Activated CD4-positive, alpha-beta T cell treated with anti-CD3 and anti-CD28 coated beads for 36 hours (primary cell): ENCODE results near the gene PTCRA. TPM values are rescaled to one million over a fixed set of nuclear protein-coding genes. Genes with fewer than 3 reads are reported as not detected.

Experiments
- ATAC-seq: fragments of 200-7000 bp; cut with Tn5 transposase; one replicate; pipeline ENCODE4 v1.10.0; 2021; ENCODE audit warnings: mild to moderate bottlenecking, moderate library complexity
- CTCF ChIA-PET: fragments of 350-600 bp; sonication (Branson Sonifier 250); formaldehyde crosslinking; loops from one replicate; lab custom pipeline; 2021; ENCODE audit warnings: antibody characterized with exemption; lab: Charles Lee
- POLR2A ChIA-PET: fragments of 350-600 bp; sonication (Branson Sonifier 250); formaldehyde crosslinking; loops from one replicate; lab custom pipeline; 2021; ENCODE audit warnings: antibody characterized with exemption, inconsistent platforms; lab: Charles Lee
- DNase-seq: peaks from one replicate; pipeline ENCODE4 v3.0.0-alpha.2; 2020
- H3K27ac Mint-ChIP-seq: one replicate; pipeline ENCODE4 v1.8.0; 2021; ENCODE audit warnings: mixed read lengths
- H3K27me3 Mint-ChIP-seq: one replicate; pipeline ENCODE4 v1.8.0; 2021; ENCODE audit warnings: mixed read lengths
- H3K36me3 Mint-ChIP-seq: one replicate; pipeline ENCODE4 v1.8.0; 2021; ENCODE audit warnings: low read depth, mixed read lengths
- H3K4me1 Mint-ChIP-seq: one replicate; pipeline ENCODE4 v1.8.0; 2021; ENCODE audit warnings: mixed read lengths
- H3K4me3 Mint-ChIP-seq: one replicate; pipeline ENCODE4 v1.8.0; 2021; ENCODE audit warnings: mild to moderate bottlenecking, moderate library complexity, mixed read lengths
- H3K9me3 Mint-ChIP-seq: one replicate; pipeline ENCODE4 v1.8.0; 2021; ENCODE audit warnings: low read depth, mixed read lengths
- intact Hi-C, 2 experiments: fragments of 100-400 bp; cut with DNase I in 1 of 2; cut with micrococcal nuclease in 1 of 2; formaldehyde crosslinking; loops; one replicate each; pipeline versions ENCODE4 v1.14.2 to v1.15.1; 2022 to 2024; cut with DNase I, micrococcal nuclease
- total RNA-seq, 2 experiments: library from RNA; stranded (reverse); gene quantifications; one replicate each; pipeline ENCODE4 v1.2.3, GENCODE V29; 2021

PTCRA gene
- total RNA-seq, 2 experiments from 2014 or later, result not detected

- ChIA-PET CTCF (no interaction called here), POLR2A (interaction anchor here (0.6 to 1.0 kb wide), 2 partner anchors 11 to 205 kb away, joined by 3 to 4 read pairs; no protein-coding TSS in a partner anchor)
- Mint-ChIP-seq H3K4me3 (no peak overlapping the region), H3K9me3 (no peaks in the 10 kb centered on the region), H3K4me1 (peaks cover 11% of the 10 kb centered on the region), H3K27me3 (no peaks in the 10 kb centered on the region), H3K36me3 (peaks cover 15% of the 10 kb centered on the region), H3K27ac (no peak overlapping the region)
- intact Hi-C loops, result loop anchor here (1.0 to 10.0 kb wide), 2 partner anchors 61 to 182 kb away; no protein-coding TSS in a partner anchor
- ATAC-seq, result no peak
- DNase-seq, result no peak
These were observed 46.8 kb downstream of the PTCRA start for GRCh38 chr6:42962502-42963178.

DNA sequence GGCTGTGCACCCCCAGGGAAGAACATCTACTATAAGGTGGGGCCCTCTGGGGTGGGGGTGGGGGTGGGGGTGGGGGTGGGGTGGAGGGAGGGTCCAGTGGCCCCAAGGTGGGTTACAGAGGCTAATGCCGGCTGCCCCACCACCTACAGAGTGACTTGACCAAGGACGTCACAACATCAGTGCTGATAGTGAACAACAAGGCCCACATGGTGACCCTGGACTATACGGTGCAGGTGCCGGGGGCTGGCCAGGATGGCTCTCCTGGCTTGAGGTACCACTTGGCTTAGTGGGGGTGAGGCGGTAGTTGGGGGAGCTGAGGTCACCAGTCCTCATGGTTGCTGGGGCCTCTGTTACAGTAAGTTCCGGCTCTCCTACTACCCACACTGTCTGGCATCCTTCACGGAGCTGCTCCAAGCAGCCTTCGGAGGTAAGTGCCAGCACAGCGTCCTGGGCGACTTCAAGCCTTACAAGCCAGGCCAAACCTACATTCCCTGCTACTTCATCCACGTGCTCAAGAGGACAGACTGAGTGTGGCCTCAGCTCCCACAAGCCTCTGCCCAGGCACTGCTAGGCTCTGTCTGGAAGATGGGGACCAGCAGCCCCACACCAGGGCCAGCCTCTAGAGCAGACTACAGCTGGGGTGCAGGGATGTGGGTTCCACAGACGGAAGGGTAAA is 47.5 kb downstream of the PTCRA start:
- DNase-seq (no peak), ATAC-seq (peak; percentile 8)
- intact Hi-C loops, result loop anchor here (1.0 to 10.0 kb wide), 2 partner anchors 62 to 181 kb away; no protein-coding TSS in a partner anchor
- Mint-ChIP-seq H3K27ac (no peak overlapping the region), H3K9me3 (no peaks in the 10 kb centered on the region), H3K4me3 (no peak overlapping the region), H3K27me3 (no peaks in the 10 kb centered on the region), H3K4me1 (peaks cover 11% of the 10 kb centered on the region), H3K36me3 (peaks cover 17% of the 10 kb centered on the region)
- ChIA-PET POLR2A (no interaction called here), CTCF (interaction anchor here (0.7 kb wide), 1 partner anchor 53 kb away, joined by 3 read pairs; no protein-coding TSS in a partner anchor)

DNA sequence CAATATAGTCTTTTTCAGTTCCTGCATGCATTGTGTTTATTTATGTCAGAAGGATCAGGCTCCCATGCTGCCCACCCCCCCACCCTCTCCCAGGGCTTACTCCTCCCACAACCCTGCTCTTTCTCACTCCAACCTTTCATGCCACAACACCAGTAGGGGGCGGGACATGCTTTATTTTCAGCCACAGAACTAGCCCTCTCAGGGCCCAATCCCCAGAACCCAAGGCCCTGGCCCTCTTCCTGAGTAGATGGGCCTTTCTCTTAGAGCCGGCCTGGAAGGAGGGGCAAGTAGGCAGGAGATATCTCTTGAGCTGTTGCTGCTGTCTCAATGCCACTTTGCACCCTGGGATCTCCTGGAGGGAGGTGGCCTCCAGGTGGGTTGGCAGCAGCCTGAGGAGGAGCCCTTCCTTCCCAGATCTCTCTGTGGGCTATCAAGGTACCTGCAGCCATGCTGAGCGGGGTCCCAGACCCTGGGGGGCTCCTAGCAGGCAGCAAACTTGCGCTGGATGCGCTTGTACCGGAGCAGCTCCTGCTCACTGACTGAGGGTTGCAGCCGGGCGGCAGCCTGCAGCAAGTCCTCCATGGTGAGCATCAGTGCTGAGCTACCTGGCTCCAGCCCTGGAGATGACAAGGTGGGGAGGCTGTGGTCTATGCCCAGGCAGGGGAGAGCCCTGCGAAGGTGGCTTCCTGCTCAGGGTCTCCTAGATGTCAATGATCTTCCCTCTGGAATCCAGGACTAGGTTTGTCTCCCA is 48.2 kb downstream of the PTCRA start:
- Mint-ChIP-seq H3K27me3 (no peaks in the 10 kb centered on the region), H3K4me1 (peaks cover 11% of the 10 kb centered on the region), H3K36me3 (peaks cover 17% of the 10 kb centered on the region), H3K9me3 (no peaks in the 10 kb centered on the region), H3K27ac (no peak overlapping the region), H3K4me3 (no peak overlapping the region)
- intact Hi-C loops, result loop anchor here (1.0 to 10.0 kb wide), 3 partner anchors 63 to 181 kb away; no protein-coding TSS in a partner anchor
- CTCF ChIA-PET, result interaction anchor here (0.7 to 1.5 kb wide), 2 partner anchors 20 to 54 kb away, joined by 3 to 7 read pairs; no protein-coding TSS in a partner anchor
- peak; percentile 68 for DNase-seq
- POLR2A ChIA-PET, result interaction anchor here (1.4 kb wide), 1 partner anchor 34 kb away, joined by 4 read pairs; the partner anchor contains the start of gene CNPY3
- peak; percentile 83 for ATAC-seq

DNA sequence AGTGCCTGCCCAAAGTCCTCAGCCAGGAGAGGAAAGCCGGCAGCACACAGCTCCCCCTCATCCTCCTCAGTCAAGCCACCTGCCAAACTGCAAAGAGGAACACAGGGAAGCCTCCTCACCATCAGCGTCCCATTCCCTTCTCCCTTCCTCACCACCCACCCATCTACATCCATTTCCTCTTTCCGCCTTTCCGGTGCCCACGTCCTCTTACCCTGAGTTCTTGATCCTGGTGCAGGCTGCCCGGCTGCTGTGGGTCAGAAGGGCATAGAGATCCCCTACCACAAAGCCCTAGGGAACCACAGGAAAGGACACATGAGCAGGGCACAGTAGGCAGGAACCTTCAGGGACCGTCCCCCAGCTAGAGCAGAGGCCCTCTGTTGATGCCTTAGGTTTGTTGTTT is 50.7 kb downstream of the PTCRA start:
- ChIA-PET CTCF (interaction anchor here (1.0 kb wide), 1 partner anchor 177 kb away, joined by 5 read pairs; no protein-coding TSS in a partner anchor), POLR2A (interaction anchor here (0.7 kb wide), 1 partner anchor 37 kb away, joined by 8 read pairs; no protein-coding TSS in a partner anchor)
- H3K4me3 Mint-ChIP-seq, result no peak overlapping the region
- no peak for DNase-seq
- intact Hi-C loops, result loop anchor here in 1 of 2 experiments (10.0 kb wide), 1 partner anchor 178 kb away; no protein-coding TSS in a partner anchor
- no peak overlapping the region for H3K27ac Mint-ChIP-seq
- H3K9me3 Mint-ChIP-seq, result no peaks in the 10 kb centered on the region
- peaks cover 9% of the 10 kb centered on the region for H3K4me1 Mint-ChIP-seq
- ATAC-seq, result no peak
- peaks cover 15% of the 10 kb centered on the region for H3K36me3 Mint-ChIP-seq
- no peaks in the 10 kb centered on the region for H3K27me3 Mint-ChIP-seq

DNA sequence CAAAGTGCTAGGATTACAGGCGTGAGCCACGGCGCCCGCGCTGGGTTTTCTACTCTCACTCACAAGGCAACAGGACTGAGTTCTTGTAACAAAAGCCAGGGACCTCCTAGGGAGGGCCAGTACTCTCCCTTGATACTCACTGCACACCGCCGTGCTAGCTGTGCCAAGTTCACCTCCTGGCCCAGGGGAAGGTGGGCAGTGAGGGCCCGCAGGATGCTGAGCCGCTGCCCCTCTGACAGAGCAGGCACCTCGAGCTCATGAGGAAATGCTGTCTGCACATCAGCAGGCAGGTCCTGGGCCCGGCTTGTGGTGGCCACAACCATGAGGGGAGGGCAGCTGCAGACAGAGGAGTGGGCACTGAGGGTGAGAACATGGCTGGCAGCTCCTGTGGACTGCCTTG is 51.4 kb downstream of the PTCRA start:
- CTCF ChIA-PET, result interaction anchor here (1.0 kb wide), 2 partner anchors 149 to 177 kb away, joined by 4 to 5 read pairs; no protein-coding TSS in a partner anchor

DNA sequence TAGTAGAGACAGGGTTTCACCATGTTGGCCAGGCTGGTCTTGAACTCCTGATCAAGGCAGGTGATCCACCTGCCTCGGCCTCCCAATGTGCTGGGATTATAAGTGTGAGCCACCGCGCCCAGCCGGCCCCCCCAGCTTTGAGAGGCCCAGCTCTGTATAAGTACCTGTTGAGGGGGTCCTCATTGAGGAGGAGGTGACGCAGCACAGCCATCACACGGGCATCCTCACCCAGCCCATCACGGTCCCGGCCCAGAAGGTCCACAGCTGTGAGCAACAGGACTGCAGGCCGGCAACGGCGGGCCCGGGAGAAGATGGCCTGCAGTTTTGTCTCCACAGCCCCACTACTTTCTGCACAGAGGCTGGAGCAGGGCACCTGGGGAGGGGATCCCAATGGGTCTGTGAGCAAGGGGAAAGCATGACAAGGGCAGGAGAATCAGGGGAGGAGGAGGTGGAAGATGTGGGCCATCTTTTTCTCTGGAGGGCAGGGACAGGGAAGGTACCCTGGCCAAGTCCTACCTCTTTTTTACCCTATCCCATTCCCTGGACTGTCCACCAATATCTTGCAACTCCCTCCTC is 52.4 kb downstream of the PTCRA start:
- Mint-ChIP-seq H3K36me3 (peaks cover 8% of the 10 kb centered on the region), H3K4me3 (no peak overlapping the region), H3K4me1 (peaks cover 10% of the 10 kb centered on the region), H3K27me3 (no peaks in the 10 kb centered on the region), H3K9me3 (no peaks in the 10 kb centered on the region), H3K27ac (no peak overlapping the region)
- ATAC-seq, result no peak
- ChIA-PET CTCF (interaction anchor here (0.6 to 1.0 kb wide), 2 partner anchors 49 to 175 kb away, joined by 3 to 4 read pairs; no protein-coding TSS in a partner anchor), POLR2A (no interaction called here)
- no peak for DNase-seq
- intact Hi-C loops, result loop anchor here in 1 of 2 experiments (10.0 kb wide), 1 partner anchor 177 kb away; no protein-coding TSS in a partner anchor

More for the DNA sequence above, 51.4 kb downstream of the PTCRA start:
- Mint-ChIP-seq H3K27me3 (no peaks in the 10 kb centered on the region), H3K9me3 (no peaks in the 10 kb centered on the region), H3K27ac (no peak overlapping the region), H3K36me3 (peaks cover 15% of the 10 kb centered on the region), H3K4me3 (no peak overlapping the region), H3K4me1 (peaks cover 10% of the 10 kb centered on the region)
- no peak for DNase-seq
- ATAC-seq, result no peak
- intact Hi-C loops, result loop anchor here in 1 of 2 experiments (10.0 kb wide), 1 partner anchor 178 kb away; no protein-coding TSS in a partner anchor
- POLR2A ChIA-PET, result interaction anchor here (0.7 kb wide), 1 partner anchor 37 kb away, joined by 8 read pairs; no protein-coding TSS in a partner anchor

- no peak for DNase-seq
- ChIA-PET POLR2A (no interaction called here), CTCF (interaction anchor here (1.0 kb wide), 1 partner anchor 175 kb away, joined by 4 read pairs; no protein-coding TSS in a partner anchor)
- intact Hi-C loops, result loop anchor here in 1 of 2 experiments (10.0 kb wide), 1 partner anchor 176 kb away; no protein-coding TSS in a partner anchor
- Mint-ChIP-seq H3K36me3 (peaks cover 9% of the 10 kb centered on the region), H3K27me3 (no peaks in the 10 kb centered on the region), H3K27ac (no peak overlapping the region), H3K4me1 (peaks cover 10% of the 10 kb centered on the region), H3K4me3 (no peak overlapping the region), H3K9me3 (no peaks in the 10 kb centered on the region)
- no peak for ATAC-seq
These were observed 52.9 kb downstream of the PTCRA start for GRCh38 chr6:42968783-42969182.

GRCh38 chr6:42969431-42969830 is 53.6 kb downstream of the PTCRA start:
- Mint-ChIP-seq H3K4me3 (no peak overlapping the region), H3K9me3 (no peaks in the 10 kb centered on the region), H3K27ac (no peak overlapping the region), H3K27me3 (no peaks in the 10 kb centered on the region), H3K4me1 (peaks cover 13% of the 10 kb centered on the region), H3K36me3 (peaks cover 12% of the 10 kb centered on the region)
- DNase-seq (no peak), ATAC-seq (no peak)
- ChIA-PET CTCF (no interaction called here), POLR2A (no interaction called here)
- intact Hi-C loops, result loop anchor here in 1 of 2 experiments (10.0 kb wide), 1 partner anchor 175 kb away; no protein-coding TSS in a partner anchor

- peaks cover 11% of the 10 kb centered on the region for H3K36me3 Mint-ChIP-seq
- ATAC-seq (no peak), DNase-seq (no peak)
- ChIA-PET CTCF (interaction anchor here (0.5 to 1.2 kb wide), 2 partner anchors 14 to 38 kb away, joined by 3 to 6 read pairs; partner anchors contain the start of gene PPP2R5D), POLR2A (no interaction called here)
- no peaks in the 10 kb centered on the region for H3K9me3 Mint-ChIP-seq
- no peak overlapping the region for H3K27ac Mint-ChIP-seq
- peaks cover 17% of the 10 kb centered on the region for H3K4me1 Mint-ChIP-seq
- H3K27me3 Mint-ChIP-seq, result no peaks in the 10 kb centered on the region
- intact Hi-C loops, result loop anchor here in 1 of 2 experiments (10.0 kb wide), 2 partner anchors 175 to 195 kb away; no protein-coding TSS in a partner anchor
- H3K4me3 Mint-ChIP-seq, result no peak overlapping the region
These were observed 54.1 kb downstream of the PTCRA start for GRCh38 chr6:42969934-42970333.
